Thymus (tissue), 11 donors: ENCODE data around the gene CCDC106. TPM values are rescaled to one million over a fixed set of nuclear protein-coding genes. Genes with fewer than 3 reads are reported as not detected.

Experiments
- DNase-seq, 9 donors: peaks; one replicate each; pipeline ENCODE4 v3.0.0-alpha.2; 2013; ENCODE audit warnings: low spot score in 9 of 9, low read depth in 6 of 9, missing footprints in 1 of 9
- H3K27ac ChIP-seq, 2 donors: one replicate each; pipeline ENCODE4 v1.5.1; 2013; ENCODE audit warnings: control low read depth in 1 of 2, low read depth in 1 of 2, low read length in 1 of 2, mild to moderate bottlenecking in 1 of 2, moderate library complexity in 1 of 2
- H3K27me3 ChIP-seq, 2 donors: one replicate each; pipeline ENCODE4 v1.5.1; 2013; ENCODE audit warnings: low read length in 1 of 2; ENCODE audit not compliant: control insufficient read depth in 2 of 2, insufficient read depth in 1 of 2
- H3K36me3 ChIP-seq, 2 donors: one replicate each; pipeline ENCODE4 v1.5.1; 2013; ENCODE audit warnings: low read length in 1 of 2, mild to moderate bottlenecking in 1 of 2, moderate library complexity in 1 of 2; ENCODE audit not compliant: control insufficient read depth in 2 of 2, insufficient read depth in 2 of 2
- H3K4me1 ChIP-seq, 2 donors: one replicate each; pipeline ENCODE4 v1.5.1; 2013; ENCODE audit warnings: low read length in 2 of 2; ENCODE audit not compliant: control insufficient read depth in 2 of 2, insufficient read depth in 2 of 2
- H3K4me3 ChIP-seq, 2 donors: one replicate each; pipeline ENCODE4 v1.5.1; 2013; ENCODE audit warnings: low read length in 2 of 2, control low read depth in 1 of 2, mild to moderate bottlenecking in 1 of 2
- H3K9me3 ChIP-seq, 2 donors: one replicate each; pipeline ENCODE4 v1.5.1; 2013; ENCODE audit warnings: low read length in 1 of 2, mild to moderate bottlenecking in 1 of 2; ENCODE audit not compliant: control insufficient read depth in 2 of 2, insufficient read depth in 1 of 2
- WGBS: extraction: QIAGEN DNeasy Blood & Tissue Kit; methylation state at CpG from one replicate; pipeline ENCODE4 v1.1.7; 2013; 5-methylcytosine and 5-hydroxymethylcytosine counted together
- polyA plus RNA-seq: library from polyadenylated mRNA; stranded (reverse); fragments of 200-250 nt; gene quantifications from one replicate; pipeline ENCODE4 v1.2.3, GENCODE V29; 2013
- total RNA-seq: library from RNA; stranded (reverse); fragments of 120-200 nt; gene quantifications from one replicate; pipeline ENCODE4 v1.2.4, GENCODE V29; 2013
- donor health status: healthy.

CCDC106 gene
- total and polyA plus RNA-seq, 2 donors, result 6.2 to 17.2 TPM

DNA sequence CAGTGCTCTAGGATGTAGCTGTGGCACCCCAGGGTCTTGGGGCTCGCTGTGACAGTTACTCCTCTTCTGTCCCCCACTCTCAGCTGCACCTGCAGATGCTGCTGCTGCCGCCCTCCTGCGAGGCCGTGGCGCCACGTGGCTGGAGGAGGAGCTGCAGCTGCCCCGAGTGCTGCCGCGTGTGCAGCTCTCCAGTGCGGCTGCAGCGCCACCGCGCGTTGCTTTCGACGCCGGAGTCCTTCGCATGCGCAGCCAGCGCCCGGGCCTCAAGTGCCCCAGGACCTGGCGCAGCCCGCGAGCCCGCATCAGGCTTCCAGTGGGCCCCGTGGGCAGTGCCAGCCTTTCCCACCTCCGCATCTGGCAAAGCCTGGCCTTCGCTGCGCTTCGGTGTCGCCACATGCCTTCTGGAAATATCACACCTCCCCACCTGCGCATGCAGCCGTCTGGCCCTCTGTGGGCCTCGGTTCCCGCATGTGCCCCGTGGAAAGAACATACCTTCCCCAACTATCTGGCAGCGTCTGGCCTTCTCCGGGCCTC is 7.9 kb upstream of the CCDC106 start:
- peaks cover 6 to 15% of the 10 kb centered on the region in 2 donors for H3K36me3 ChIP-seq
- H3K4me3 ChIP-seq, result peak overlapping the region; percentile 35 to 65
- peak overlapping the region; percentile 86 to 91 for H3K27ac ChIP-seq
- 34% methylated on average over 38 of the region's 38 CpGs for WGBS
- peaks cover 0 to 16% of the 10 kb centered on the region in 2 donors for H3K27me3 ChIP-seq
- DNase-seq, result peak in 4 of 9 donors; percentile 78 to 87 (median 83)
- H3K9me3 ChIP-seq, result peaks cover 0 to 15% of the 10 kb centered on the region in 2 donors
- H3K4me1 ChIP-seq, result peaks cover 43 to 65% of the 10 kb centered on the region in 2 donors

DNA sequence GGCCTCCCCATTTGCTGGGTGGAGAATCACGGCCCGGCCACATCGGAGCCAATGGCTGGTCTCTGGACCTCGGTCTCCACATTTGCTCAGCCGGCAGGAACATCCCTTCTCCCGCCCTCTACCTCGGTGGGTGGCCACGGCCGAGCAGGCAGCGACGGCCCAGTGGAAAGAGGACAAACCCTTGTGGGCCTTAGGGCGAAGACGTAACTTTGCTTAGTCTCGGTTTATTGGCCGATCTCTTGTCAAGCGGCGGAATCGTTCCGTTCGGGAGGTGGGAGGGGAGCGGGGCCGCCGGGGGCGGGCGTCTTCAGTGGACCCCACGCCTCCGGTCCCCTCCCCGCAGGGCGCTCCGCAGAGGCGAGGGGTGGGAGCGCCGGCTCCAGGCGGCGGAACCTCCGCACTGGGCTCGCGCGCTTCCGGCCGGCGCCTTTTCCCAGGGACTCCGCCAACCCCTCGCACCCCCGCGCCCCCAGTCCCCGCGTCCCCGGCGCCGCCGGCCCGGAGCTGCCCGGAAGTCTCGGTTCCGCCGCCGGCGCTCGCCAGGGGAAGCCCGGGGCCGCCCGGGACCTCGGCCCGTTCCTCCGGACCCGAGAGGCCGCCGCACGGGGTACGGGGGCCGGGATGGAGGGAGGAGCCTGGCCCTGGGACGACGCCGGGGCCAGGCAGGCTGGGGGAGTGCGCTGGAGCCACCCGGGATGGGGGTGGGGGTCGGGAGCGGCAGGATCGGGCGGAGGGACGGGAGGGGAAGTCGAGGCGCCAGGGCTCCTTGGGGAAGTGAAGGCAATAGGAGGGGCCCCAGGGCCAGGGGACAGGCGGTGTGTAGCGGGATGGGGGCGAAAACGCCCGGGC is 7.2 kb upstream of the CCDC106 start, which contains the start of gene ZNF580:
TSS of gene ZNF580 (plus strand) at position 426 of the 849 bp plus-strand sequence. CDS start 1,507 bp downstream, outside the sequence.
- WGBS, result 2% methylated on average over 89 of the region's 89 CpGs
- DNase-seq, result peak in 3 of 9 donors; percentile 49 to 72 (median 60)
- Histone ChIP-seq H3K4me3 (peak within 1 kb of the TSS; percentile 65 to 76), H3K27ac (peak within 1 kb of the TSS; percentile 86 to 91), H3K27me3 (peaks cover 0 to 16% of the 10 kb centered on the region in 2 donors), H3K4me1 (peaks cover 36 to 58% of the 10 kb centered on the region in 2 donors), H3K36me3 (peaks cover 11 to 21% of the 10 kb centered on the region in 2 donors), H3K9me3 (peaks cover 0 to 15% of the 10 kb centered on the region in 2 donors)

DNA sequence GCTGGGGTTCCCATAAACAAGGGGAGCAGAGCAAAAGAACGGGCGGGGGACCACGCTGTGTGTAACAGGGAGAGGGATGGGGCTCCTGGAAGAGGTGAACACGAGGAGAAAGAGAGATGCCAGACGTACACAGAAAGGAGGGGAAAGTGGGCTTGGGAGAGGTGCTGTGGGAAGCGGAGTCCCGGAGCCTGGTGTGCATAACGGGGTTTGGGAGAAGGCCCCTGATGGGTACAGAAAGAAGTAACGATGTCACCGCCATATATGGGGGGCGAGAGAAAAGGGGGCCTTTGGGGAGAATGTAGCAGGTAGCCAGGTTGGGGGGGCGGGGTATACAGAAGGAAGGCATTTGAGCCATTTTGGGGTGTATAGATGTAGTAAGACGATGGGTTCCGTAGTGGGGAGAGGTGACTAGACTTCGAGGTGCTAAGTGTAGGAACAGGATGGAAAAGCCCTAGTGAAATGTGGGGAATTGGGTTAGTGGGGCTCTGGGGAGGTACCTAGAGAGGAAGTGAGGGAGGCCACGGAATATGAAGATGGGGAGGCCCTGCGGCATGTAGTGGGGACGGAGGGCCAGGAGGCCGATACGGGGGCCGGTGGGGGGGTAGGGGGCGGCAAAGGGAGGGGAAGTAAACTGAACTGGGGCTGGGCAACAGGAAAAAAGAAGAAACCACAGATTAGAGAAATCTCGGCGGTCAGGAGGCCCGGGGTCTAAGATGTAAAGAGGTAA is 6.4 kb upstream of the CCDC106 start:
- Histone ChIP-seq H3K4me1 (peaks cover 30 to 51% of the 10 kb centered on the region in 2 donors), H3K36me3 (peaks cover 11 to 21% of the 10 kb centered on the region in 2 donors), H3K9me3 (peaks cover 0 to 15% of the 10 kb centered on the region in 2 donors), H3K4me3 (peak overlapping the region; percentile 65 to 76), H3K27ac (peak overlapping the region; percentile 81 to 91), H3K27me3 (peaks cover 0 to 16% of the 10 kb centered on the region in 2 donors)
- under 1% methylated on average over 25 of the region's 25 CpGs for WGBS
- DNase-seq, result peak in 1 of 9 donors; percentile 52

GRCh38 chr19:55642153-55643002 is 5.6 kb upstream of the CCDC106 start:
- WGBS, result 2% methylated on average over 65 of the region's 65 CpGs
- DNase-seq, result peak in 1 of 9 donors; percentile 36
- Histone ChIP-seq H3K4me3 (peak overlapping the region; percentile 65 to 76), H3K9me3 (peaks cover 0 to 15% of the 10 kb centered on the region in 2 donors), H3K27me3 (peaks cover 0 to 16% of the 10 kb centered on the region in 2 donors), H3K36me3 (peaks cover 11 to 21% of the 10 kb centered on the region in 2 donors), H3K4me1 (peaks cover 29 to 54% of the 10 kb centered on the region in 2 donors), H3K27ac (peak overlapping the region; percentile 71 to 91)

DNA sequence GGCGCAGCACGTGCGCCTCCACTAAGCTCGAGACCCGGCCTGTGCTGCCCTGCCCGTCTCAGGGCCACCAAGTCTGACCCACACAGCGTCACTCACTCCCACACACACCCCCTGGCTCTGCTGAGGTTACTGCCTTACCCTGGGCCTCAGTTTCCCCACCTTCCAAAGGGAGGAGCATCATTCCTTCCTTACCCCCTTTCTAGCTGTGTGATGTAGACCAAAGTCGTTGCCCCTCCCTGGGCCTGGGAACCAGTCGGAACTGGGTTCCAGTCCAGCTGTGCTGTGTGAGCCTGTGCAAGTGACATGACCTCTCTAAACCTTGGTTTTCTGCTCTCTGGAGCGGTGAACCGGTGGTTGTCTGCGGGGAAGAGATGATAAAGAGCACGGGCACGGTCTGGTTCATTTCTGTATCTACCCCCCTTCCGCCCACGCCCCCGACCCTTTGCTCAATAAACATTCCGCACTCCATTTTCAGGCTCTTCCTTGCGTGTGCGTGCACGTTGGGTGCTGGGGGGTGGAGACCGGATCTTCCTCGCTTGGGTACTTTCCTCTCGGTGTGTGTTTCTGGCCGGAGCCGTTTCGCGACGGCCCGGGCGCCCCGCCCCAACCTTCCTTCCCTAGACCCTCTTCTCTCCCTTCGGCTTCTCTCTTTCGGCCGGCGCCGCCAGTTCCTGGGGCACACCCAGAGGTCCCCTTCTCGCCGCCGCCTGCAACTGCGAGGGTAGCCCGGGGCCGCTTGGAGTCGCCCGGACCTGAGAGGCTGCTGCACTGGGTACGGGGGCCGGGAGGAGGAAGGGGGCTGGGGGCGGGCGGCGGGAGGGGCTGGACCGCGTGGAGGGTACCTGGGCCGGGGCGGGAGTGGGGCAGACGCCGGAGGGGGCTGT is 4.8 kb upstream of the CCDC106 start, which contains the start of gene ZNF581:
TSS of gene ZNF581 (plus strand) at position 647 of the 884 bp plus-strand sequence. CDS start 923 bp downstream, outside the sequence.
- Histone ChIP-seq H3K4me1 (peaks cover 27 to 60% of the 10 kb centered on the region in 2 donors), H3K27me3 (peaks cover 0 to 16% of the 10 kb centered on the region in 2 donors), H3K27ac (peak within 1 kb of the TSS; percentile 77 to 93), H3K36me3 (peaks cover 11 to 12% of the 10 kb centered on the region in 2 donors), H3K4me3 (peak within 1 kb of the TSS; percentile 65 to 76), H3K9me3 (peaks cover 0 to 15% of the 10 kb centered on the region in 2 donors)
- DNase-seq, result peak in 4 of 9 donors; percentile 60 to 85 (median 74)
- WGBS, result 3% methylated on average over 56 of the region's 56 CpGs

- Histone ChIP-seq H3K27ac (peak overlapping the region; percentile 2 to 53), H3K4me1 (peaks cover 31 to 65% of the 10 kb centered on the region in 2 donors), H3K27me3 (peaks cover 0 to 16% of the 10 kb centered on the region in 2 donors), H3K4me3 (peak overlapping the region; percentile 63 to 65), H3K36me3 (peaks cover 11 to 12% of the 10 kb centered on the region in 2 donors), H3K9me3 (peaks cover 0 to 15% of the 10 kb centered on the region in 2 donors)
- under 1% methylated on average over 15 of the region's 15 CpGs for WGBS
- no peak for DNase-seq
Measured at GRCh38 chr19:55643887-55644176, 4.2 kb upstream of the CCDC106 start.

DNA sequence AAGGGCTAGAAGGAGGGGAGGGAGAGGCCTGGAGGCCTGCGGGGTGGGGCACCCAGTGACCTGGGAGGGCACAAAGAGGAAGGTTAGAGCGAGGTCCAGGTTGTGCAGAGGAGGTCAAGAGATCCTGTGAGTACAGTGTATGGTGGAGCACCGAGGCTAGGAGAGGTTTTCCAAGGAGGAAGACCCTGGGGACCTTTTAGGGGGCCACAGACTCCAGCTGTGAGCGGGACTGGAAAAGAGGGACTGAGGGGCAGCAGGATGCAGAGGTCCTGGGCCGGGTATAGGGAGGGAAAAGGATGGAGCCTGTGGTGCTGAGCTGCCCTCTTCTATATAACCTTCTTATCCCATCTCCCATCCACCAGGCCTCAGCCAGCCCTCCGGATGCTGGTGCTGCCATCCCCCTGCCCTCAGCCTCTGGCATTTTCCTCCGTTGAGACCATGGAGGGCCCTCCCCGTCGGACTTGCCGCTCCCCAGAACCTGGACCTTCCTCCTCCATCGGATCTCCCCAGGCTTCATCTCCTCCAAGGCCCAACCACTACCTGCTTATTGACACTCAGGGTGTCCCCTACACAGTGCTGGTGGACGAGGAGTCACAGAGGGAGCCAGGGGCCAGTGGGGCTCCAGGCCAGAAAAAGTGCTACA is 3.7 kb upstream of the CCDC106 start:
- H3K9me3 ChIP-seq, result peaks cover 0 to 15% of the 10 kb centered on the region in 2 donors
- peaks cover 11 to 12% of the 10 kb centered on the region in 2 donors for H3K36me3 ChIP-seq
- DNase-seq, result no peak
- H3K4me3 ChIP-seq, result peak overlapping the region; percentile 63 to 65
- peaks cover 0 to 16% of the 10 kb centered on the region in 2 donors for H3K27me3 ChIP-seq
- H3K4me1 ChIP-seq, result peaks cover 33 to 65% of the 10 kb centered on the region in 2 donors
- 73% methylated on average over 12 of the region's 12 CpGs for WGBS
- H3K27ac ChIP-seq, result no peak overlapping the region
